Stimulated activated CD4-positive, alpha-beta T cell treated with anti-CD3 and anti-CD28 coated beads, Interleukin-2, amount 100 ng/mL, for 4 hours (primary cell): ENCODE results near the gene CAVIN2.

Experiments
- DNase-seq: peaks from one replicate; pipeline ENCODE4 v3.0.0-alpha.2; 2020; ENCODE audit warnings: low read depth

CAVIN2 gene

GRCh38 chr2:191864628-191865374 lies 17.9 kb upstream of the CAVIN2 start:
- no peak for DNase-seq

- DNase-seq = no peak
These were observed 17.1 kb upstream of the CAVIN2 start for GRCh38 chr2:191863988-191864387.

GRCh38 chr2:191862156-191862775 lies 15.4 kb upstream of the CAVIN2 start:
- no peak for DNase-seq

GRCh38 chr2:191860760-191861466 lies 14.0 kb upstream of the CAVIN2 start:
- DNase-seq = no peak

DNA sequence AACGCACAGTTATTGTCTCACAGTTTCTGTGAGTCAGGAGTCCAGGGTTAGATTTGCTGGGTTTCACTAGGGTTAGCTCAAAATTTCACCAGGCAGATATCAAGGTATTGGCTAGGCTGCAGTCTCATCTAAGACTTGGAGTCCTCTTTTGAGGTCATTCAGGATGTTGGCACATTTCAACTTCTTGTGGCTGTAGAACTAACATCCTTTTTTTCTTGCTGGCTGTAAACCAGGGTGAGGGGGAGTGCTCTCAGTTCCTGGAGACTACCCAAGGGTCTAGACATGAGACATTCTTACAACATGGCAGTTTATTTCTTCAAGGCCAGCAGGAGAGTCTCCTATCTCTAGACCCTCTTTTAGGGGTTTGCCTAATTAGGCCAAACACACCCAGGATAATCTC lies 12.8 kb upstream of the CAVIN2 start:
- no peak for DNase-seq

GRCh38 chr2:191857886-191858285 lies 11.0 kb upstream of the CAVIN2 start:
- no peak for DNase-seq

DNA sequence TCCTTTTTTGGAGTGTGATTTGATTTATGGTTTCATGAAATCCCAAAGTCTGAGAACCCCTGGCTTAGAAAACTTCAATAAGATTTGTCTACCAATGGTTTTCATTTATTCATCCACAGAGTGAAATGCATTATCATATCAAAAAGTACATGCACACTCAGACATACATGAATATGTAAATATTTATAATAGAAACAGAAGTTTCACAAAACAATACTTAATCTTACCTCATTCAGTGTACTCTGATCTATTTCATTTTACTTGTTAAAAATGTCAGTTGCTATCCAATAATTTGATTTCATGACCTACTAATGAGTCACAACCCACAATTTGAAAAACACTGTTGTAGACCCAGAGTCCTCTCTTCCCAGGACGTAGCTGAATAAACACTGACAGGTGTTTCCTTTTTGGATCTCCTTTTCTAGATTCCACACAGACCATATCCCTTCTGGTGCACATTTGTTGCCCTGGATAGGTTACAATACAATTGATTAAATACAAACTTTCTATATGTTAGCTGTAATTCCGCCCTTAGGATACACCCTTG lies 10.4 kb upstream of the CAVIN2 start:
- no peak for DNase-seq

- DNase-seq = no peak
These were observed 9.4 kb upstream of the CAVIN2 start for GRCh38 chr2:191856111-191856876.

GRCh38 chr2:191855382-191855781 lies 8.5 kb upstream of the CAVIN2 start:
- DNase-seq = no peak

- no peak for DNase-seq
These were observed 7.8 kb upstream of the CAVIN2 start for GRCh38 chr2:191854382-191855372.

GRCh38 chr2:191853843-191854242 lies 7.0 kb upstream of the CAVIN2 start:
- DNase-seq = no peak

GRCh38 chr2:191851158-191851557 lies 4.3 kb upstream of the CAVIN2 start:
- DNase-seq = no peak

- no peak for DNase-seq
These were observed 2.2 kb upstream of the CAVIN2 start for GRCh38 chr2:191848771-191849767.

DNA sequence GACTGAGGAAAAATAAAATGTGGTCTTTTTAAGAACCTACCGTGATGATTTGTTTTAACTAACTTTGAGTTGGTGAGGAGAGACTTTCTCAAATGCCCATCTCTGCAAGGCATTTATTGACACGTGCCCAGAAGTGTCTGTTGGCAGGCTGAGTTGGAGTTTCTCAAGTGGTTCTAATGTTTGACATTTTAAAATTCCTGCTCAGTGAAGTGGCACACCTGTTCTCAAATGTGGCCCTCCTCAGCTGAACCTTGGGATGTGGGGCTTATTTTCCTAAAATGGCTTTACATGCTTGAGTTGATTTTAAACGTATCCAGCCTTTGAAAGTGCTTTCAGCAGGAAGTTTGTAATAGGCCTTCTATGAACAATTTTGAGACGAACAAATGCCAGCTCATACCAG lies 876 bp upstream of the CAVIN2 start:
- DNase-seq = no peak

DNA sequence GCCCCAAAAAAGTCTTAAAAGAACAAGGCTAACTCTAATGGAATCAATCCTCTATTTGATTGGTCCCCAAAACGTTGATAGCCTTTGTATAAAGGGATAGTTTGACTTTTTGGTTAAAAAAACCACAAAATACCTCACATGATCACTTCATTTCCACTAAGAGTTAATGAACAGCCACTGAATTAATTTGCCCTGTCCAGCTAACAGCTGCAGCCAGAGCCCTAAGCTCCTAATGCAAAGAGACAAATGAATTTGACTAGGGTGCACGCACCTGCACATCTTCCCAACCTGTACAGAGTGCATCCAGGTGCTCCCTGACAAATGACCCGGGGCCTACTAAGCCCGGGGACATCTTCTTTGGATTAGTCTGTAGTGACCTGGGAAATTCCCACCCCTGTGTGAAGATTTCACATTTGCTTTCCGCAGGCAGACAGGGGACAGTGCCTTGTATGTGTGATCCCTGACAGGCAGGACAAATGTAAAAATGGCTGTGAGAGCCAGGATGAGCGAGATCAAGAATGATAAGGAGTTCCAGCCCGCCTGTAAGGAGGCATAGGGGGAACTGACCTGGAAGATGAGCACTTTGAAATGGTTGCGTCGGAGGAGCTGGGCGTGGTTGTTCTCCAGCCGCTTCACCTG lies 893 bp downstream of the CAVIN2 start:
- DNase-seq = no peak

DNA sequence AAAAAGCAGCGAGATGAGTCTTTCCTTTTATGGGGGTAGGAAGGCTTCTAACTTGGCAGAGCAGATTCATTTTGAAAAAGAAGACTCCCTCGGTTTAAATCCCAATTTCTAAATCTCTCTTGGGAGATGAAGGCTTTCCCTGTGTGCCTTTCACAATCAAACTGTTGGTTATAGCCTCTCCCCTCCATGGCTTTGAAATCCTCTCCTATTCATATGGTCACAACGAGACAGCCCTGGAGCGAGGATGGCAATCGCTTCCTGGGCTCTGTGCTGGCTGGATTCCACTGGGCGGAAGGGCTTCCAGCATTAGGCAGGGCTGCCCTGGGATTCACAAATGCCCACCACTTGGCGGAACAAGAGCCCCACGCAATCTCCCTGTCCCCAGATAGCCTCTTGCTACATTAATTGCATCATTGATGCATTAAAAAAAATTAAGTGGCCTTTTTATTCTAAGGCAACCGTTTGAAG lies 1.6 kb downstream of the CAVIN2 start:
- no peak for DNase-seq

GRCh38 chr2:191844706-191845105 lies 2.2 kb downstream of the CAVIN2 start:
- DNase-seq = no peak

- DNase-seq = no peak
These were observed 6.0 kb downstream of the CAVIN2 start for GRCh38 chr2:191840921-191841320.
